ENCODE measurements around the gene ARHGAP1.

Gene ARHGAP1

GRCh38 chr11:46692450-46692849 is 8.0 kb downstream of the ARHGAP1 start:
- DNase-seq: no peak

GRCh38 chr11:46690702-46691101 is 9.7 kb downstream of the ARHGAP1 start:
- DNase-seq: no peak

DNA sequence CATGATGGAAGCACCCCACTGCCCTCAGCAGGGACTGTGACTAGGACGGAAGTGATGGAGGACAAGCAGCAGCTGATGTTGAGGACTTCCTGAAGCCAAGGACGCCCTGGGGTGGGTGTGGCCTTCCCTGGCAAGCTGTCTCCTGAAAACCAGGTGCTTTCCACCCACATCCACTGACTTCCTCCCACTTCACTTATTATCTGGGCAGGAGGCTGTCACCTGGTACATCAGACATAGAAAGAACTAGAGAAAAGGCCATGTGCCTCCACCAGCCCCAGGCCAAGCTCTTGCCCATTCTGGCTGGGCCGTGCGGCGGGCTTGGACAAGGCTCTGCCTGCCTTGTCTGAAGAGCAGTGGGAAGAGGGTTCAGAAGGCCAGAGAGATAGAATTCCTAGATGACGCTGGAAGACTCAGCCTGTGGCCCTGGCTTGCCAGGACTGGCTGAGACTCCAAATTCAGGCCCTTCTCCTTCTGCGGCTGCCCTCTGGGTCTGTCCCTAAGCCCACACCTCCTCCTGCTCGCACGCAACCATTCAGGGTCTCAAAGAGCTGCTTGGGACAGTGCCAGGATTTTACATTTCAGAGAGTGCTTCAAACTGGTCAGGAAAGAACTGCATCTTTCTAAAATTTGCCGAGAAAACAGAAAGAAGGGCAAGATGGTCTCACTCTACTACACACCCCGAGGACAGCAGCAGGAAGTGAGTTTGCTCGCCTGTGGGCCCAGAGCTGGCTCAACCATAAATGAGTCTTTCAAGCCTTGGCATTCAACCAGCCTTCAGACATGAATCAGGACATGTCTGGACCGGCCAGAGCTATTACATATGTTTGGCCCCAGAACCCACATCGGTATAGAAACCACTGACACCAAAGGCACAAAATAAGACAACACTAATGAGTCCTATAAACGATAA is 13.3 kb downstream of the ARHGAP1 start:
- no peak for DNase-seq

DNA sequence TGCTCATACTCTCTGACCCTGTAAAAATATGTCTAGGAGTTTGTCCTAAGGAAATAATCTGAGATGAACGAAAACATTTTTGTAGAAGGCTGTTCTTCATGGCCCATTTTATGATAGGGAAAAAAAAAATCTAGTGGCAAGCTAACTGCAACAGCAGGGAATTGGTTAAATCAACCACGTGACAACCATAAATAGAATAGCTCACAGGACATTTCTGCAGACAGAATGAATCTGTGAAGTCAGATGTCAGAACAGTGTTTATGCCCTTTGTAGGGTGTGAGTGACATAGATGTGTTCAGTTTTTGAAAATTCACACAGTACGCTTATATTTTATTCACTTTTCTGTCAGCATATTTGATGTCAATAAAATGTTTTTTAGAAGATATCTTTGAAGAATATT is 16.1 kb downstream of the ARHGAP1 start:
- DNase-seq: no peak

DNA sequence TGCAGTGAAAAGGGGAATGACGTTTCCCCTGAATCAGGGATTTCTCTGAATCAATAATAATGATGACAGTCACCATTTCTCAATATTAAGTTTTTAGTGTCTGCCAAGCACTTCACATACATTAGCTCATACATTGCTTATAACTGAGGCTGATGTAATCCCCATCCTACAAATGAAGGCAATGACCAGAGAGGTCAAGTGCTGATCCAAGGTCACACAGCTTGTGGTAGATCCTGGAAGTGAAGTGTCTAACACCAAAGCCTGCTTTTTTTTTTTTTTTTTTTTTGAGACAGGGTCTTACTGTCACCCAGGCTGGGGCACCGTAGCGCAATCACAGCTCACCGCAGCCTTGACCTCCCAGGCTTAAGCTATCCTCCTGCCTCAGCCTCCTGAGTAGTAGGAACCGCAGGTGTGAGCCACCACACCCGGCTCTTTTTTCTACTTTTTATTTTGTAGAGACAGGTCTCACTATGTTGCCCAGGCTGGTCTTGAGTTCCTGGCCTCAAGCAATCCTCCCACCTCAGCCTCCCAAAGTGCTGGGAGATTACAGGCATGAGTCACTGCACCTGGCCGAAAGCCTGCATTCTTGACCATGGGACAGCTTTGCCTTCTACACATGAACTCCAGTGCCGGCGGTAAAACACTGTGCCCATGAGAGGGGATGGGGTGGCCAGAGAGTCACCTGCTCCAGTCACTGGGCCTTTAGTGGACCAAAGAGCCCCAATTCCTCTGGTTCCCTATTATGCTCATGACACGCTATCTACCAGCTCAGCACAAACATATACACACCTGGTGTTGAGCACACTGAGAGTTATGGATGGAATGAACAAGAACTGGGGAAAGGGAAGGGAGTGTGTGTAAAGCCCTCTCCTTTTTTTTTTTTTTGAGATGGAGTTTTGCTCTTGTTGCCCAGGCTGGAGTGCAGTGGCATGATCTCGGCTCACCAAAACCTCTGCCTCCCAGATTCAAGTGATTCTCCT is 17.4 kb downstream of the ARHGAP1 start:
- DNase-seq: no peak

- DNase-seq: no peak
These were observed 18.6 kb downstream of the ARHGAP1 start for GRCh38 chr11:46681814-46682213.

DNA sequence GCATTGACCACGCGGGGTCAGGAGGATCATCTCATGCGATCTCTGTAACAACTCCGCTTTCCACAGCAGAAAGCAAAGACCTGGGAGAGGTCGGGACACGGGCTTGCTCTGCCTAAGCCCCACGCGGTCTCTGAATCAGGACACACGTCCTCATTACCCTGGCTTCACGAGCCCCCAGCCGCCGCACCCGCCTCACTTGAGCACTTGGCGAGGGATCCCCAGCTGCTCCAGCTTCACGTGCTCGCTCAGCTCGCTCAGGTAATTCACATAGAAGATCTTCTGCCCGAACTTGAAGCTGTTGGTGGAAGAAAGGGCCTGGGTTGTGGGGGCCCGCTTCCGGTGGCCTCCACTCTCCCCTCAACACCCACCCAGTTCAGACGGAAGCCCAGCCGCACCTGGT is 19.6 kb downstream of the ARHGAP1 start:
- no peak for DNase-seq

GRCh38 chr11:46680164-46680760 is 20.2 kb downstream of the ARHGAP1 start:
- no peak for DNase-seq

DNA sequence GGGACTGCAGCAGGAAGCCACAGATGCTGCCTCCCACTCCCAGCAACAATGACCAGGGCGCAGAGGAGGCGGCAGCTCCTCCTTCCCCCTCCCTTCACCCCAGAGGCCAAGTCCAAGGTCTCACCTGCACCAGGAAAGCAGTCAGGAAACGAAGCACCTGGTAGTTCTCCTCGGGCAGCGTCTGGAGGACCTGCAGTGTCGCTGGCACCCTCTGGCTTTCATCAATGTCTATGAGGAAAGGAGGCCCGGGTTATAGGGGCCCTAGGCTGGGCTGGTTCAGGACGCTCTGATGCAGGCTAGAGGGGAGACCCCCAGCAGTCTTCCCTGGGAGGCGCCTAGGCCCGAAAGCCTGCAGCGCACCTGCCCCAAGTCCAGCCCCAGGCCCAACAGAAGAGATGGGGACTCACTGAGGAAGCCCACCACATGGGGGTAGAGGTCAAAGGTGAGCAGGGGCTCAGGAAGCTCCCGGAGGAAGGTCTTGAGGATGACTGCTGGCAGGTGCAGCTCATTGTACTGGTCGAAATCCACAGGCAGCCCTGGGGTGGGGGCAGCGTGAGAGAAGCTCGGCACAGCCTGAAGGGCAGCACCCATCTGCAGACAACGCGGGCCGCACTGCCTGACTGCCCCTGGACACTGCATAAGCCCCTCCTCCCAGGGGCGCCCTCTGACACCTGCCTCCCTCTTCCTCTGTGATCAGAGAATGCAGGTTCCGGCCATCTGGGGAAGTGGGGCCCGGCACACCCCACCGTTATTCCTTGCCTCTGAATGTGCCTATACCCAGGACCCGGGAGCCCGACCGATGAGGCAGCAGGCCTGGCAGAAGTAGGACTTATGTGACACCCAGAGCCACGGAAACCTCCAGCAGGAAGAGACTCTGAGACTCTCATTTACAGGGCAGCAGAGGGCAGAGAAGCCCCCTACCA is 20.9 kb downstream of the ARHGAP1 start:
- DNase-seq: no peak

DNA sequence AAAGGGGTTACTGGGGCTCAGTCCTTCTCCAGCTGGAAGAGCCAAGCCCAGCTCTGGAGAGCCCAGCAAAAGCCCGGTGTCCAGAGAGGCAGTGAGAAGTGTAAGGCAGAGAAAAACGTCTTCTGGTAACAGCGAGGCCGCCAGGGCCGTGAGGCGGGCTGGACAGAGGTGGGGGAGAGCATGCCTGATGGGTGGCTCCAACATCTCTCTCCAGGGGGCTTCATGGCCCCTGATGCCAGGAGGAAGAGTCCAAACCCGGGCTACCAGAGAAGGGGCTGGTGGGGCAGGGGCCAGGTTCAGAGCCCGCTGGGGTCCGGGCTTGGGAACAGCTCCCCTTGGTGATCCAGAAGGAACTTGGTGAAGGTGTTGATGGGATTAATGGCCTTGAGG is 21.7 kb downstream of the ARHGAP1 start:
- no peak for DNase-seq

DNA sequence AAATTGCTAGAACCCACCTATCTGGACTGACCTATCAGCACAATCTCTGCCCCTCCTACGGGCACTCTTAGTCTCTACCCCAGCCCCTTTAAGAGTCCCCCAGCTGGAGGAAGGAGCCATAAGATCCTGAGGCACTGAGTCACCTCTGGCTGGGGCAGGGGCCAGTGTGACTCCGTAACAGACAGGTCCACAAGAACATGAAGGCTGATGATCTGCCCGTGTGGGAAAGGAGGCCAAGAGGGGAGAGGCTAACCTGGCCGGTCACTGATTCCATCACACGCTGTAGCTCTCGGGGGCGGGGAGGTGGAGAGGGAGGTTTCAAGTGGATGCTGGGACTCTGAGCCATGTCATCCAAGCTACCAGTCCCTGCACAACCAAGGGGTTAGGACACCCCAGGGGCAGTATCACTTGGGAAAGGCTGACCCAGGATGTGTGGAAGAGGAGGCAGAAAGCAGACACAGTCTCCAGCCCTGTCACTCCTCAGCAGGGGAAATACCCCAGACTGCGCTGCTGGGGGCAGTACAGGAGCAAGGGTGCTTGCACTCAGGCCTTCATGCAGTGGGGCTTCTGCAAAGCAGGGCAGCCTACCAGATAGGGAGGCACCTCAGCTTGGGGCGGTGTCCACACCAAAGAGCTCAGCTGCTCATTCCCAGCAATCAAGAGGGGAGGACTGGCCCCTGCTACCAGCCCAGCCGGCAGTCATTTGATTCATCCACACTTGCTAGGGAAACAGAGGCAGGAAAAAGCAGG is 22.3 kb downstream of the ARHGAP1 start:
- no peak for DNase-seq

DNA sequence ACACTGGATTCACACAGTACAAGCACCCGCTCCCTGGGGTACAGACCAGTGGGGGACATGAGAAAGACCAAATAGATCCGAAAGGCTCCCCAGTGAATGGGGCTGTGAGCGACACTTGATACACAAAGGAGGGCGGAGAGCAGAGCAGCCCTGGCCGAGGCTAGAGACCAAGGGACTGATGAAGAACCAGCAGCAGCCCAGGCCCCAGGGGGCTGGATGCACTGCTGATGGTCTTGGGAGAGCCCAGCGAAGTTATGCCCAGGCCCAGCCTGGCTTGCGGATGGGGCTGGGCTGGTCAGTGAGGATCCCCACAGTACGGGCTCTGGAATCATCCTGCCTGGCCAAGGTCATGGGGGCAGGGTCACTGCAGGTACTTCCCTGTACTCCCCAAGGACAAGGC is 23.2 kb downstream of the ARHGAP1 start:
- no peak for DNase-seq

DNA sequence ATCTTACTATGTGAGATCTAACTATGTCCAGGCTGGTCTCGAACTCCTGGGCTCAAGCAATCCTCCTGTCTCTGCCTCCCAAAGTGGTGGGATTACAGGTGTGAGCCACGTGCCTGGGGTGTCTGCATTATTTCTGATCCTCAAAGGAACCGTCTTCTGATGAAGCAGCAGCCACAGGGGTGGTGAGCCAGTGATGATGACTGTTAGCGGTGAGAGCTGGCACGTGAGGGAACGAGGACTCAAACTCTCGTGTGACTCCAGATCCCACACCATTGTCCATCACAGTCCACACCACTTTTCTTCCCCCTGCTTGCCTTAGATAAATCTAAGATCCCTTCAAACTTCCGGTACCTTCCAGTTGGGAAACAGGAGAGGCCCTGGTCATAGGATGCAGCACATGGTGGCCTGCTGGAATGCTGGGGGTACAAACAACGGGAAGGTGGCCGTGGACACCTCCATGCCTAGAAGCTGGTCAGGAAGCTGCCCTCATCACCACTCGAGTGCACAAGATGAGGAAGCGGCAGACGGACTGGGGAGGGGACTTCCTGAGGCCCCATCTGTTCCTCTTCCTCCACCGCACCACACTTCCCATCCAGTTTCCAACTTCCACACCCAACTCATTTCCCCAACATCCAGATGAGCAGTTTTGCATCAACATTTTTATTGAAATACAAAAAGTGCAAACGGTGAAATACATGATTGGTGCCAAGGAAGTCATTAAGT is 23.8 kb downstream of the ARHGAP1 start:
- DNase-seq: no peak

DNA sequence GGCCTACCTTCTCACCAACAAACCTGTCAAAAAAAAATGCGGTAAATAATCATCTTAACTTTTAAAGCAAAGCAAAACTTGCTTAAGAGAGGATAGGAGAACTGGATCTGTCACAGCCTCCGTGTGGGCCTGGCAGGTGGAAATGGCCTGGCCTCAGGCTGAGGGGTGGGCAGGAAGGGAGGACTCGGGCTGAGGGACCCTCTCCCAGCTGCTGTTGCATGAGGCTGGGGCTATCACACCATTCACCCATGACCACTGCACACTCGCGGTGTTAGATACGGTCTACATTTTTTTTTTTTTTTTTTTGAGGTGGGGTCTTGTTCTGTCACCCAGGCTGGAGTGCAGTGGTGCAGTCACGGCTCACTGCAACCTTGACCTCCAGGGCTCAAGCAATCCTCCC is 24.5 kb downstream of the ARHGAP1 start:
- no peak for DNase-seq

DNA sequence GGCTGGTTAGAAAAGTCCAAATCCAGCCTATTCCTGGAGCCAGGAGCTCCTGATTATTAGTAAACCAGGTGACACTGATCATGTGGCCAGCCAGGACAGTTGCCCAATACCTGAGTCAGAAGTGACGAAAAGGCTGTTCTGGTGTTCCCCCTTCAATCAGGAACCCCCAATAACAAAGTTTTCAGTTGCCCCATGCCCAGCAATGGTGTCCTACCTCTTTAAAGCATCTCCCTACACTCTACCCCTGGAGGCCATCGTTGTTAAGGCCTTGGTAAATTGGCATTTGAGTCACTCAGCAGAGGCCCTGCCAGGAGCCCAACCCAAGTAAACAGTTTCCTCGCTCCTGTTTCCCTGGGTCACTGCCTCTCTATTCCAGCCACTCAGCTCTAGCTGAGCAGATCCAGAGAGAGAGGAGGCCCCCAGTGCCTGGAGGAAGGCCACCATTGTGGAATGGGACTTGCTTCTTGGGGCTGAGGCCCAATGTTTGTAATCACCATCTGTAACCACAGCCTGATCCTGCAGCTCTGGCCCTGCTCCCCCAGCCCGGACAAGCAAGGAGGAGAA is 25.0 kb downstream of the ARHGAP1 start:
- DNase-seq: no peak

- DNase-seq: peak; percentile 82
These were observed 25.7 kb downstream of the ARHGAP1 start for GRCh38 chr11:46674463-46675287.

GRCh38 chr11:46673713-46674462 is 26.5 kb downstream of the ARHGAP1 start:
- no peak for DNase-seq

DNA sequence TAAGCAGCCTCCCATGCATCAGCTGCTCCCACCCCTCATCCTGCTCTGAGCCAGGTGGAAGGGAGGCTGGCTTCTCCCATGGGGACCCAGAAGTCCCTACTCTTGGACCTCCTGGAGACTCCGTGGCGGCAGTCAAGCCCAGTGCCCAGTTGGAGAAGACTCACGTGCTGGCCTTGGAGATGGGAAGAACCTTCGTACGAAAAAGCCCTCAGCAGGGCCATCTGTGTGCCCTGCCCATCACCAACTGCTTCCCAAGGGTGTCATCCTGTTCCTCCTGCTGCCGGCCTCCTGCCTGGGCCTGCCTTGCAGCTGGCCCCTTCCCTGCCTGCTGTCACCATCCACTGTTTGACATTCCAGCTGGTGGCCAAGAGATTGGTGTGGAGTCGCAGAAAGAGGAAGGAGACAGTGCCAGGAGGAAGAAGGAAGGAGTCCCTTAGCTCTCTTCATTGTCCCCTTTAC is 28.0 kb downstream of the ARHGAP1 start:
- no peak for DNase-seq

GRCh38 chr11:46671958-46672315 is 28.5 kb downstream of the ARHGAP1 start:
- no peak for DNase-seq

Data from NCI-H526 treated with DMSO at 0.1 percent for 48 hours (cell line).